Natural killer cell (primary cell): Measurements from ENCODE around the gene KIF19. TPM values are rescaled to one million over a fixed set of nuclear protein-coding genes. Genes with fewer than 3 reads are reported as not detected.
A peak's percentile ranks its signal among the peaks of the same experiment; 100 is the strongest.

Experiments
- ATAC-seq, 3 donors: fragments of 150-1000 bp in 2 of 3; fragments of 200-7000 bp in 1 of 3; cut with Tn5 transposase; 1 replicate in 1 of 3; 2 replicates in 2 of 3; pipeline ENCODE4 v1.10.0; 2021; ENCODE audit warnings: mild to moderate bottlenecking in 2 of 3, moderate library complexity in 2 of 3
- DNase-seq, 2 donors: peaks; one replicate each; pipeline versions ENCODE4 v3.0.0 to v3.0.0-alpha.2; 2013 to 2021; ENCODE audit warnings: mixed read lengths in 1 of 2
- H3K27ac ChIP-seq: one replicate; pipeline ENCODE4 v1.5.1; 2013; ENCODE audit warnings: mild to moderate bottlenecking, low read length
- H3K27me3 ChIP-seq: one replicate; pipeline ENCODE4 v1.6.1; 2013; ENCODE audit warnings: low read length; ENCODE audit not compliant: control insufficient read depth, insufficient read depth
- H3K36me3 ChIP-seq: one replicate; pipeline ENCODE4 v1.6.1; 2013; ENCODE audit warnings: low read length; ENCODE audit not compliant: control insufficient read depth, insufficient read depth
- H3K4me1 ChIP-seq: one replicate; pipeline ENCODE4 v1.6.1; 2013; ENCODE audit warnings: low read length; ENCODE audit not compliant: control insufficient read depth, insufficient read depth
- H3K4me3 ChIP-seq: one replicate; pipeline ENCODE4 v1.5.1; 2013; ENCODE audit warnings: low read length
- H3K9me3 ChIP-seq: one replicate; pipeline ENCODE4 v1.6.1; 2013; ENCODE audit warnings: low read length; ENCODE audit not compliant: control insufficient read depth, insufficient read depth
- H3K27ac Mint-ChIP-seq, 2 donors: one replicate each; pipeline ENCODE4 v1.8.0; 2022; ENCODE audit warnings: mild to moderate bottlenecking in 2 of 2, mixed read lengths in 2 of 2, moderate library complexity in 1 of 2
- H3K27me3 Mint-ChIP-seq, 2 donors: one replicate each; pipeline ENCODE4 v1.8.0; 2022; ENCODE audit warnings: low read depth in 2 of 2, mixed read lengths in 2 of 2
- H3K36me3 Mint-ChIP-seq: one replicate; pipeline ENCODE4 v1.8.0; 2022; ENCODE audit warnings: mixed read lengths
- H3K4me1 Mint-ChIP-seq, 2 donors: one replicate each; pipeline ENCODE4 v1.8.0; 2022; ENCODE audit warnings: mixed read lengths in 2 of 2
- H3K4me3 Mint-ChIP-seq: one replicate; pipeline ENCODE4 v1.8.0; 2022; ENCODE audit warnings: mild to moderate bottlenecking, moderate library complexity, mixed read lengths
- H3K9me3 Mint-ChIP-seq, 2 donors: one replicate each; pipeline ENCODE4 v1.8.0; 2022; ENCODE audit warnings: mixed read lengths in 2 of 2
- CTCF ChIP-seq: fragments of 200-600 bp; IDR thresholded peaks from one replicate; pipeline ENCODE4 v1.8.0; 2022; ENCODE audit warnings: antibody characterized with exemption
- WGBS: methylation state at CpG from one replicate; pipeline ENCODE4 v1.1.7; 2013; ENCODE audit warnings: missing lambda C conversion rate; ENCODE audit not compliant: insufficient coverage; 5-methylcytosine and 5-hydroxymethylcytosine counted together
- intact Hi-C: fragments of 100-400 bp; cut with micrococcal nuclease; formaldehyde crosslinking; loops from one replicate; pipeline ENCODE4 v1.14.2; 2022
- total RNA-seq, 4 donors: library from RNA; stranded (reverse); fragments of 120-200 nt in 1 of 4; gene quantifications; one replicate each; pipeline versions ENCODE4 v1.2.3 to v1.2.4, GENCODE V29; 2013 to 2022

The KIF19 gene
- total RNA-seq, 3 donors from 2014 or later (not counting 1 experiment from before 2014, with no cell fraction given), result 1.7 to 7.1 (median 6.1) TPM

- DNase-seq (no peak), ATAC-seq (no peak)
- H3K4me3 ChIP-seq, result no peak overlapping the region
- Mint-ChIP-seq H3K27me3 (peaks cover 0 to 4% of the 10 kb centered on the region in 2 donors), H3K27ac (no peak overlapping the region), H3K4me1 (peaks cover 14 to 25% of the 10 kb centered on the region in 2 donors), H3K9me3 (no peaks in the 10 kb centered on the region), H3K36me3 (no peaks in the 10 kb centered on the region), H3K4me3 (peak overlapping the region; percentile 6)
- no peaks in the 10 kb centered on the region for H3K36me3 ChIP-seq
- peaks cover 15% of the 10 kb centered on the region for H3K27me3 ChIP-seq
- TF ChIP-seq CTCF, result no peak
- no peak overlapping the region for H3K27ac ChIP-seq
- WGBS, result 97% methylated on average over 3 of the region's 3 CpGs
- no peaks in the 10 kb centered on the region for H3K9me3 ChIP-seq
- peaks cover 34% of the 10 kb centered on the region for H3K4me1 ChIP-seq
- intact Hi-C loops, result no loop called here
These were observed 2.5 kb downstream of the KIF19 start for GRCh38 chr17:74328487-74328886.

- ATAC-seq, result no peak
- H3K36me3 ChIP-seq, result no peaks in the 10 kb centered on the region
- H3K27me3 Mint-ChIP-seq, result peaks cover 0 to 4% of the 10 kb centered on the region in 2 donors
- peaks cover 34% of the 10 kb centered on the region for H3K4me1 ChIP-seq
- H3K27ac Mint-ChIP-seq, result peak overlapping the region in 1 of 2 donors; percentile 10
- no peak for DNase-seq
- H3K9me3 Mint-ChIP-seq, result no peaks in the 10 kb centered on the region
- intact Hi-C loops, result no loop called here
- TF ChIP-seq CTCF, result no peak
- peak overlapping the region; percentile 6 for H3K4me3 Mint-ChIP-seq
- 42% methylated on average over 3 of the region's 3 CpGs for WGBS
- H3K27me3 ChIP-seq, result peaks cover 15% of the 10 kb centered on the region
- no peak overlapping the region for H3K4me3 ChIP-seq
- no peak overlapping the region for H3K27ac ChIP-seq
- peaks cover 14 to 25% of the 10 kb centered on the region in 2 donors for H3K4me1 Mint-ChIP-seq
- H3K9me3 ChIP-seq, result no peaks in the 10 kb centered on the region
- no peaks in the 10 kb centered on the region for H3K36me3 Mint-ChIP-seq
These were observed 3.4 kb downstream of the KIF19 start for GRCh38 chr17:74329378-74329777.

GRCh38 chr17:74330446-74330845 lies 4.4 kb downstream of the KIF19 start:
- DNase-seq (no peak), ATAC-seq (no peak)
- Mint-ChIP-seq H3K9me3 (no peaks in the 10 kb centered on the region), H3K36me3 (no peaks in the 10 kb centered on the region), H3K4me1 (peaks cover 14 to 25% of the 10 kb centered on the region in 2 donors), H3K4me3 (no peak overlapping the region), H3K27ac (no peak overlapping the region), H3K27me3 (peaks cover 0 to 4% of the 10 kb centered on the region in 2 donors)
- Histone ChIP-seq H3K4me1 (peaks cover 31% of the 10 kb centered on the region), H3K4me3 (no peak overlapping the region), H3K9me3 (no peaks in the 10 kb centered on the region), H3K27ac (no peak overlapping the region), H3K36me3 (no peaks in the 10 kb centered on the region), H3K27me3 (peaks cover 14% of the 10 kb centered on the region)
- intact Hi-C loops, result no loop called here
- TF ChIP-seq CTCF, result no peak
- WGBS, result 89% methylated on average over 8 of the region's 8 CpGs

GRCh38 chr17:74332017-74332650 lies 6.1 kb downstream of the KIF19 start:
- WGBS, result 74% methylated on average over 7 of the region's 7 CpGs
- H3K4me3 Mint-ChIP-seq, result no peak overlapping the region
- Histone ChIP-seq H3K9me3 (no peaks in the 10 kb centered on the region), H3K4me3 (no peak overlapping the region), H3K4me1 (peaks cover 17% of the 10 kb centered on the region), H3K27me3 (peaks cover 2% of the 10 kb centered on the region), H3K27ac (no peak overlapping the region), H3K36me3 (no peaks in the 10 kb centered on the region)
- no peaks in the 10 kb centered on the region for H3K27me3 Mint-ChIP-seq
- no peak overlapping the region for H3K27ac Mint-ChIP-seq
- no peaks in the 10 kb centered on the region for H3K9me3 Mint-ChIP-seq
- H3K4me1 Mint-ChIP-seq, result peaks cover 14 to 18% of the 10 kb centered on the region in 2 donors
- DNase-seq (no peak), ATAC-seq (no peak)
- H3K36me3 Mint-ChIP-seq, result no peaks in the 10 kb centered on the region
- intact Hi-C loops, result no loop called here
- TF ChIP-seq CTCF, result no peak
